ENCODE data around the gene PPCDC.
A peak's percentile ranks its signal among the peaks of the same experiment; 100 is the strongest.
"Not testable (repeated sequence)": the region's sequence is repeated elsewhere in the genome, so short reads cannot be mapped to it uniquely, and the experiment has no call there.

Gene PPCDC

GRCh38 chr15:75069301-75069925, 46.0 kb downstream of the PPCDC start:
- DNase-seq = peak; percentile 15 to 75

- DNase-seq = no peak
These were observed 47.3 kb downstream of the PPCDC start for GRCh38 chr15:75070674-75071073.

GRCh38 chr15:75073197-75073596, 49.8 kb downstream of the PPCDC start:
- DNase-seq = peak in 1 of 2 donors; percentile 66

- no peak for DNase-seq
These were observed 52.9 kb downstream of the PPCDC start for GRCh38 chr15:75076277-75076676.

- peak; percentile 16 to 74 for DNase-seq
These were observed 54.2 kb downstream of the PPCDC start for GRCh38 chr15:75077551-75077961.

GRCh38 chr15:75081150-75081549, 57.8 kb downstream of the PPCDC start:
- DNase-seq = no peak

GRCh38 chr15:75082689-75083088, 59.3 kb downstream of the PPCDC start:
- no peak for DNase-seq

GRCh38 chr15:75085708-75086107, 62.3 kb downstream of the PPCDC start:
- DNase-seq = not testable (repeated sequence)

- no peak for DNase-seq
These were observed 66.3 kb downstream of the PPCDC start for GRCh38 chr15:75089456-75090387.

GRCh38 chr15:75090388-75090734, 67.0 kb downstream of the PPCDC start:
- DNase-seq = peak in 1 of 2 donors; percentile 73

- no peak for DNase-seq
These were observed 68.4 kb downstream of the PPCDC start for GRCh38 chr15:75091814-75092213.

- not testable (repeated sequence) for DNase-seq
These were observed 71.6 kb downstream of the PPCDC start for GRCh38 chr15:75094961-75095478.

- DNase-seq = no peak
These were observed 72.2 kb downstream of the PPCDC start for GRCh38 chr15:75095594-75095993.

- DNase-seq = no peak
These were observed 74.5 kb downstream of the PPCDC start for GRCh38 chr15:75097939-75098338.

GRCh38 chr15:75098404-75098803, 75.0 kb downstream of the PPCDC start:
- no peak for DNase-seq
